GM21528 (cell line): ENCODE measurements around the gene NIN.

Experiments used
- ATAC-seq: cut with Tn5 transposase; IDR thresholded peaks from one replicate; pipeline ENCODE4 v1.9.1; 2021; ENCODE audit warnings: mild to moderate bottlenecking, moderate library complexity; ENCODE audit not compliant: unreplicated experiment, low FRiP score

Gene NIN

GRCh38 chr14:50794068-50794645 lies 36.8 kb downstream of the NIN start:
- ATAC-seq: no peak

GRCh38 chr14:50792634-50793068 lies 38.3 kb downstream of the NIN start:
- peak; percentile 29 for ATAC-seq

GRCh38 chr14:50792051-50792477 lies 38.9 kb downstream of the NIN start:
- ATAC-seq: no peak

GRCh38 chr14:50791201-50791600 lies 39.8 kb downstream of the NIN start:
- no peak for ATAC-seq

- no peak for ATAC-seq
Measured at GRCh38 chr14:50790589-50790988, 40.4 kb downstream of the NIN start.

GRCh38 chr14:50786751-50787464 lies 44.1 kb downstream of the NIN start:
- ATAC-seq: no peak

GRCh38 chr14:50785457-50786063 lies 45.4 kb downstream of the NIN start:
- ATAC-seq: no peak

GRCh38 chr14:50784683-50785456 lies 46.1 kb downstream of the NIN start:
- no peak for ATAC-seq

- ATAC-seq: no peak
Measured at GRCh38 chr14:50783563-50783962, 47.4 kb downstream of the NIN start.

GRCh38 chr14:50780393-50780792 lies 50.6 kb downstream of the NIN start:
- ATAC-seq: no peak

- no peak for ATAC-seq
Measured at GRCh38 chr14:50778721-50779483, 52.1 kb downstream of the NIN start.

- no peak for ATAC-seq
Measured at GRCh38 chr14:50776522-50776921, 54.4 kb downstream of the NIN start.

GRCh38 chr14:50775357-50775756 lies 55.6 kb downstream of the NIN start:
- ATAC-seq: no peak

GRCh38 chr14:50774542-50775267 lies 56.3 kb downstream of the NIN start:
- no peak for ATAC-seq

GRCh38 chr14:50773632-50774541 lies 57.1 kb downstream of the NIN start:
- no peak for ATAC-seq

GRCh38 chr14:50772412-50772811 lies 58.5 kb downstream of the NIN start:
- ATAC-seq: no peak

- no peak for ATAC-seq
Measured at GRCh38 chr14:50770586-50770985, 60.4 kb downstream of the NIN start.

- ATAC-seq: no peak
Measured at GRCh38 chr14:50769863-50770500, 61.0 kb downstream of the NIN start.
